ENCODE measurements around the gene KCNMA1.
"Not testable (repeated sequence)": the region's sequence is repeated elsewhere in the genome, so short reads cannot be mapped to it uniquely, and the experiment has no call there.

The KCNMA1 gene

GRCh38 chr10:77666821-77667220 is 29.2 kb upstream of the KCNMA1 start:
- no peak overlapping the region for H3K4me3 ChIP-seq (ENCODE audit: low read depth, low read length)
- in situ Hi-C loops (cut with HindIII; ENCODE audit: low sequenced_read_pairs) = no loop called here
- TF ChIP-seq CTCF (IDR thresholded peaks at IDR 0.05; ENCODE audit: low read depth, low read length) = no peak
- DNase-seq (ENCODE audit: low read depth, low spot score) = peak; percentile 50

GRCh38 chr10:77664696-77665095 is 27.1 kb upstream of the KCNMA1 start:
- in situ Hi-C loops (cut with HindIII; ENCODE audit: low sequenced_read_pairs) = no loop called here
- no peak for TF ChIP-seq CTCF (IDR thresholded peaks at IDR 0.05; ENCODE audit: low read depth, low read length)
- no peak for DNase-seq (ENCODE audit: low read depth, low spot score)
- H3K4me3 ChIP-seq (ENCODE audit: low read depth, low read length) = no peak overlapping the region

- no peak for DNase-seq (ENCODE audit: low read depth, low spot score)
- in situ Hi-C loops (cut with HindIII; ENCODE audit: low sequenced_read_pairs) = no loop called here
- no peak overlapping the region for H3K4me3 ChIP-seq (ENCODE audit: low read depth, low read length)
- no peak for TF ChIP-seq CTCF (IDR thresholded peaks at IDR 0.05; ENCODE audit: low read depth, low read length)
These were observed 26.4 kb upstream of the KCNMA1 start for GRCh38 chr10:77664008-77664407.

GRCh38 chr10:77661674-77662073 is 24.1 kb upstream of the KCNMA1 start:
- in situ Hi-C loops (cut with HindIII; ENCODE audit: low sequenced_read_pairs) = no loop called here
- no peak for DNase-seq (ENCODE audit: low read depth, low spot score)
- H3K4me3 ChIP-seq (ENCODE audit: low read depth, low read length) = no peak overlapping the region
- no peak for TF ChIP-seq CTCF (IDR thresholded peaks at IDR 0.05; ENCODE audit: low read depth, low read length)

- in situ Hi-C loops (cut with HindIII; ENCODE audit: low sequenced_read_pairs) = no loop called here
- no peak for TF ChIP-seq CTCF (IDR thresholded peaks at IDR 0.05; ENCODE audit: low read depth, low read length)
- DNase-seq (ENCODE audit: low read depth, low spot score) = no peak
These were observed 23.5 kb upstream of the KCNMA1 start for GRCh38 chr10:77661100-77661499.

GRCh38 chr10:77659046-77659670 is 21.6 kb upstream of the KCNMA1 start:
- in situ Hi-C loops (cut with HindIII; ENCODE audit: low sequenced_read_pairs); H3K4me3 ChIP-seq (ENCODE audit: low read depth, low read length); DNase-seq (ENCODE audit: low read depth, low spot score): not testable (repeated sequence)

More at GRCh38 chr10:77661100-77661499, 23.5 kb upstream of the KCNMA1 start:
- no peak overlapping the region for H3K4me3 ChIP-seq (ENCODE audit: low read depth, low read length)

GRCh38 chr10:77653210-77653609 is 15.6 kb upstream of the KCNMA1 start:
- no peak for DNase-seq (ENCODE audit: low read depth, low spot score)

More at GRCh38 chr10:77653210-77653609, 15.6 kb upstream of the KCNMA1 start:
- no peak for TF ChIP-seq CTCF (IDR thresholded peaks at IDR 0.05; ENCODE audit: low read depth, low read length)
- H3K4me3 ChIP-seq (ENCODE audit: low read depth, low read length) = no peak overlapping the region
- in situ Hi-C loops (cut with HindIII; ENCODE audit: low sequenced_read_pairs) = no loop called here
